22Rv1 (cell line): ENCODE results near the gene ANTKMT.

Source experiments
- H3K27ac ChIP-seq: fragments of 450-650 bp; 2 replicates; pipeline ENCODE4 v1.5.1; 2017
- CTCF ChIP-seq: fragments of 450-650 bp; IDR thresholded peaks from 2 replicates; pipeline ENCODE4 v1.5.1; 2017; ENCODE audit warnings: mild to moderate bottlenecking
- ZFX ChIP-seq: fragments of 450-650 bp; IDR thresholded peaks from 2 replicates; pipeline ENCODE4 v1.6.1; 2017; ENCODE audit warnings: antibody characterized with exemption, borderline replicate concordance

The ANTKMT gene

GRCh38 chr16:728131-728889 lies 7.4 kb downstream of the ANTKMT start:
- TF ChIP-seq CTCF (no peak), ZFX (no peak)
- peak overlapping the region; percentile 99 for H3K27ac ChIP-seq

- TF ChIP-seq ZFX, result no peak
- no peak for TF ChIP-seq CTCF
- H3K27ac ChIP-seq, result peak overlapping the region; percentile 99
These were observed 8.2 kb downstream of the ANTKMT start for GRCh38 chr16:728890-729744.

- peak overlapping the region; percentile 99 for H3K27ac ChIP-seq
- TF ChIP-seq ZFX (no peak), CTCF (no peak)
These were observed 9.1 kb downstream of the ANTKMT start for GRCh38 chr16:729768-730665.

GRCh38 chr16:730666-731509 lies 9.9 kb downstream of the ANTKMT start:
- H3K27ac ChIP-seq, result peak overlapping the region; percentile 99
- TF ChIP-seq ZFX, result no peak
- TF ChIP-seq CTCF, result no peak

GRCh38 chr16:732332-732731 lies 11.4 kb downstream of the ANTKMT start:
- TF ChIP-seq ZFX (no peak), CTCF (no peak)
- H3K27ac ChIP-seq, result peak overlapping the region; percentile 99

GRCh38 chr16:732936-733335 lies 12.0 kb downstream of the ANTKMT start:
- H3K27ac ChIP-seq, result no peak overlapping the region
- no peak for TF ChIP-seq CTCF
- no peak for TF ChIP-seq ZFX
